HG03521 (cell line): Measurements from ENCODE around the gene CXCL14.

Experiments used
- ATAC-seq: cut with Tn5 transposase; IDR thresholded peaks from one replicate; pipeline ENCODE4 v1.9.1; 2021; ENCODE audit warnings: mild to moderate bottlenecking, moderate library complexity; ENCODE audit not compliant: unreplicated experiment

The CXCL14 gene

DNA sequence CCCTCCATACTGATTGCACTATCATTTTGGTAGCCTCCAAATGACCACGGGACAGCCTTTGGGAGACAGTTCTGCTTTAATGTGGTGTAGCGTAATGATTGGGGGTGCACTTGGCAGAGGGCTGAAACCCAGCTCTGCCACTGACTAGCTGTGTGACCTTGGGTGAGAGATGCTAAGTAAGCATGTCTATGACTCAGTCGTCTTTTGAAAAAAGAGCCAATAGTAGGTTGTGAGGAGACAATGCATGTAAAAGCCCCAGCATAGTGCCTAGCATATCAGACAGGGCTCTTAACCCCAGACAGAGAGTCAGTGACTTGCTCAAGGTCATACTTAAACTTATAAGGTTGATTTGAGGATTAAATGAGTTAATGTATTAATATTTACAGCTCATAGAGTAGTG is 18.0 kb upstream of the CXCL14 start:
- ATAC-seq = no peak

DNA sequence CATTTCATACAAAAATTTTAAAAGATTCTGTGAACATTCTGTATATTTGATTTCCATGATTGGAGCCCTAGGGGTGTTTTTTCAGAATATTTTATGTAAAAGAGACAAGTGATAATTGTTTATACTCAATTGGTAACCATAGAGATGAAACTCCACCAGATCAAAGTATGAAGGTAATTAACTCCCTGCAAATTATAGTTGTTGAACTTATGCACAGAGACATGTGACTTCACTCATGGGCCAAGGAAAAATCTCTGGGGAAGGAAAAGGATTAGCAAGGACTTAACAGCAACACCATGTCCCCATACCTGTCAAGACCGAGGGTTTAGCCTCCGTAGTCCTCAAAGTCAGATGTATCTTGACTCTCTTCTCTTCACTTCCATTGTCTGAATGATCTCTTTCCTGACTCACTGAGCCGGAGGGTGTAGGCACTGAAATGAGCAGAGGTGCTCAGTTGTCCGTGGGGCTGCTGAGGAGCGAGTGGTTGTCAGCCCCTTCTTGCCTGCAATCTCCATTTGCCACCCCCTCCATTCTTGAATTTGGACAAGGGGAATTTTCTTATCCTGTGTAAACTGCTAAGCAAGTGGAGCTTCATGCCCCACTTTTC is 17.5 kb upstream of the CXCL14 start:
- no peak for ATAC-seq

DNA sequence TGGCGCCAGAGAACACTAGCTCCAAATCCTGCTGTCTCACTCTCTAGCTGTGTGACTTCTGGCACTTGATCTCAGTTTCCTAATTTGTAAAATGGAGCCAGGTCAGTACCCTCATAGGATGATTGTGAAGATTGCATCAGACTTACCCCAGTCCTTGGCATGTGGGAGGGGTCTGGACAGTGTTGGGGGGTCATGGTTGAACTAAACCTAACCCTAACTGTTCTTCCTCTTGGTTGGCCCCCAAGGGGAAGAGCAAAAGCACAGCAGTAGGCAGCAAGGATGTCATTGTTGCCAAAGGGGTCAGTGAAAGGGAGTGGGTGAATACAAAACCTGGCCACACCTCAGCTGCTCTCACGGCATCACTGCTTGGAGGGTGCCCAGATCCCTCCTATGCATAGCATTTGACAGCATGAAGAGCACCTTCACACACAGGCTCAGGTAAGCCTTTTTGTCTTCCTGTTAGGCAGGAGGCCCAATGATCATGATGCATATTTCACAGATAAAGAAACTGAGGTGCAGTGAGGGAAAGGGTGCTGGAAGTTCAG is 15.7 kb upstream of the CXCL14 start:
- no peak for ATAC-seq

DNA sequence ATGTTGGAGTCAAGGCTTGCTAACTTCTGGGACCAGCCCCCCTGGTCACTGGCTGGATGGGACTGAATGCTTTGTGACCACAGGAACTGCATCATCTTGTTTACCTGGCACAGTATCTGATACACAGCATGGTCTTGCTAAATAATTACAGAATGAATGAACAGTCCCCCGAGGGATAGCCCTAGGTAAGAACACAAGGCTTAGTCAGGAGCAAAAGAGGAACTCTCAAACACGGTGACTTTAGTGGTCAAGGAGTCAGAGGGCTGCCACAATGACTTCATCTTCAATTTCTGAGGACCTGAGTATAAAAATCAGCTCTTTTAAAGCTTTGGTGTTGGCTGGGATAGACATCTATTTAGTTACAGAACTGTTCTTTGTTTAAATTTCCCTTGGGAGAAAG is 15.1 kb upstream of the CXCL14 start:
- ATAC-seq = no peak

DNA sequence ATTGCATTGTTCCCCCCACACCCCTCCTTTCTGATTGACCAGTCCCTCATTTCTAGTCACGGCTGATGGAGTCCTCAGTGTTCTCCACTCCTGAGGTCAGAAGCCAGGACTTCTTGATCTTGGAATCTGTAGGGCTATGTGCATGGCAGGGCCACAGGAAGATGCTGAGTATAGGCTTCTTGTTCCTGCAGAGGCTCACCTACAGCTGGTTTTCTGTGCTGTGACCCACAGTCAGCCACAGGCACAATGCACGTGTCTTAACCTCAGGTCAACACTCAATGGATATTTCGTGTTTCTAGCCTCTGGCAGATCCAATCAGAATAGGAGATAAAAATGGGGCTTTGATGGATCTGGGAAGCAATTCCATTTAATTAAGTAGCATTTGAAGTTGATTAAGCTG is 14.3 kb upstream of the CXCL14 start:
- no peak for ATAC-seq

DNA sequence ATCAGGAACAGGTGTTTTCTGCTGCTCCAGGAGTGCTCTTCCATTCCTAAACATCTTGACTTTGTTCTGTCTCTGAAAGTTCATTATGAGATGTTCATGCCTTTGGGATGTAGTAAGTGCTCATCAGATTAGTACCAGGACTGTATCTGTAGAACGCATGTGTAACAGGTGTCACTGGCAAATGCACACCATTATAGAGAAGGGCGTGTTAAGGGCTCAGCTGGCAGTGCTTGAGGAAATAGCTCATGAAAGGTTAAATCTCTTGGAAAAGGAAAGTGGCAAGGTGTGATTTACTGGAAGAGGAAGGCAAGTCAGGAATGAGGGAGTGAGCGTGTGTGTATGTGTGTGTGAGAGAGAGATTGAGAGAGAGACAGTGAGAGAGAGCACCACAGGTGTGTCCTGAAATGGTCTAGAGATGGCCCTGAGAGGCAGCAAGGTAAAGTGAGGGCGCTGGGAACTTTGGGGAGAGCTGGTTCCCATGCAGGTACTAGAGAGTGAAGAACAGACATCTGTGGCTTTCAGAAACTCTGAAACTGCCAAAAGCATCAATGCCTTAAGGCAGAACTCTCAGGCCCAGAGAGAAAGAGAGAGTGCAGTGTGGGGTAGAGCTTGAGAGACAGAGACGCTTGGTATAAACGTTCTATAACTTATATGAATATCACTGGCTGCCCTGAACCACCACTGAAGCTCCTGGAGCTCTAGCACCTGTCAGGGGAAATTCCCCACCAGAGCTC is 13.7 kb upstream of the CXCL14 start:
- ATAC-seq = no peak

DNA sequence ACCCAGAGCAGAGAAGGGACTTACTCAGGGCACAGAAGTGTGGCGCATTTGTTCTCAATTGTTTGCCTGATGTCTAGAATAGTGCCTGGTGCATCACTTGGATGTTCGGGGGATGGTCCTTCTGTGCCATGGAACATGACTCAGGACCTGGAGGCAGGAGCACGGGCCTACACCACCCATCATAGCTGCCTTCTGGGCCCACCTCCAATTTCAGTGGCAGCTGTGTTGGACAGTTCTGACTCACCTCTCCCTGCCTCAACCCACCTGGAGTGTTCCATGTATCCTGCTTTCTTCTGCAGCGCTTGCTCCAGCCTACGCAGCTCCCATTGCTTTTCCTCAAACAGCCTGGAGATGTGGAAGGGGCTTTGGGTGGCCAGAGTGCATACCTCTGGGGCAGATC is 12.5 kb upstream of the CXCL14 start:
- no peak for ATAC-seq

DNA sequence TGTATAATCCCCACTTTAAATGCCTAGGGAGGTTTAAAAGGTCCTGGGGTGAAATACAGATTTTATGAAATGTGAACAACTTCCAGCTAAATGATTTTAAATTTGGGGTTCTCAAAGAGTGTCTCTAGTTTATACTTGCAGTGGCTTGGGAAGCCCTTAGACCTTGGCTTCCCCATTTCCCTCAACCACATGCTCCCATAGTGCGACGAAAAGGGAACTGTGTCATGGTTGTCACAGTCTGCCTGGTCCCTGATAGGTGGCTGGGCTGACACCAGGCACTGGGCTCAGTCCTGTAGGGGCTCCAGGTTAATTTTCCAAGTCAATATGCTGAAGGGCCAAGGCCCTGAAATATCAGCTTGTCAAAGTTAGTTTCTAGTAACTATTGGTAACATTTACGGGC is 10.4 kb upstream of the CXCL14 start:
- no peak for ATAC-seq

DNA sequence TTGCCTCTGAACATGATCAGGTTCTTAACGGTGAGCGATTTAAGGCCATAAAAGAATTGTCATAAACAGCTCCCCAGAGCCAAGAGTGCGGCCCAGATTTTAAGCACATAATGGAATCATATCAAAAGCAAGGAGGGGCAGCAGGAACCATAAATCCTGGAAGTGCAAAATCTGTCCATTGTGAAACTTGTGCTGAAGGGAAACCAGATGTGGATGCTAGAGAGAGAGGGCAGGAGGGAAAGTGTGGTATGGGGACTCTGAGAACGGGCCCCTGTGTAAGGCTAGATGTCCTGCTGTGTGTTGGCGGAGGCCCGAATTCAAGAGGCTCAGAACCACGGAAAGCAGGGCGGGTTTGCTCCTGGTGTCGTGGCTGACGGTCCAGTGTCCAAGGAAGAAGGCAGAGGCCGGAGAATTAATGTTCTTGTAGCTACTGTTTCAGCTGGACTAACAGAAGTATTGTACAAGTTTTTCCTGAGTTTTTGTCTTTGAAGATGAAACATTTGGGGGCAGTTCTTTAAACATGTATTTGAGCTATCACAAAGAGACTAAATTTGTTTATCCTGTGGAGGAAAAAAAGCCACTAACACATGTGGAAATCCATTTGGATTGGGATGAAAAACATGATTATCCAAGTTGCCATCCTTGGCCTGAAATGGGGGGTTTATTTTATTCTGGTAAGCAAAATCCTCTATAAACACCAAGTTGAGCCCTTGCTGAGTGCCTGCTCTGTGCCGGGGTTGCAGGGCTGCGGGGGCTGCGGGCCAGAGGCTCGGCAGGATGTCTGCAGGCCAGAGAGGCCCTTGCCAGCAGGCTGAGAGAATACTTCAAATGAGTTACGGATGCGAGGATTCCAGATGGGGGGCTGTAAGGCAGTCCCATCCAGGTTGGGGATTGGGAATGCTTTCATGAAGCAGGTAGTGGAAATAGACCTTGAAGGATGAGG is 9.2 kb upstream of the CXCL14 start:
- ATAC-seq = no peak

DNA sequence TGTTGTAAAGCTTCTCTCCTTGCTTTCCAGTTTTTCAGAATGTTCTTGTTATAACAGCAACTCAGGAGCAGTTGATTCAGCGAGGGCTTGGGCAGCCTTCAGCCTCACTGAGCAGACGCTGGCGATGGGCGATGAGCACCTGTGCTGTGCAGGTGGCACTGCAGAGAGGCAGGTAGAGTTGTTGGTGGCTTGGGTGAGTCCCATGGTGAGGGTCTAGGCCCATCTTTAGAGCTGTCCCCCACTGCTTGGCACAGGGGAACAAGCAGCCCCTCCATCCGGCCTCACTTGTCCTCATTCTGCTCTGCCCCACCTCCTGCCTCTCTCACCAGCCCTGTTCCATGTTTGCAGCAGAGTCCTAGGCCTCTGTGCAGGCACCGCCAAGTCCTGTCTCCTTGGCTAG is 6.1 kb upstream of the CXCL14 start:
- ATAC-seq = no peak

DNA sequence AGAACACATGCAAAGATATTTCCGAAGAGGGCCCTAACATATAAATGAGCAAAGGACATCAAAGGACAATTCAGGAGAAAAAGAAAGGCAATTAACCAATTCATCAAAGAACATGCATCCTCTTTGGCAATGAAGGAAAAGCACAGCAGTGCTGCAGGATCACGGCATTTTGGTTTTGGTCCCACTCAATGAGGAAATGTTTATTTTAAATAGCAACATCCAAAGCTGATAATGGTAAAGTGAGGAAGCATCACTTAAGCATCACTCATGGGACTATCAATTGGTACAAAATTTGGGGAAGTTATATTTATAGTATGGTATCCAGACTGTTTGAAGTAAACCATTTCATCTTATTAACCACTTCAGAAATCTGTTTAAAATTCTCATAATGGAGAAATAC is 5.5 kb upstream of the CXCL14 start:
- ATAC-seq = no peak

DNA sequence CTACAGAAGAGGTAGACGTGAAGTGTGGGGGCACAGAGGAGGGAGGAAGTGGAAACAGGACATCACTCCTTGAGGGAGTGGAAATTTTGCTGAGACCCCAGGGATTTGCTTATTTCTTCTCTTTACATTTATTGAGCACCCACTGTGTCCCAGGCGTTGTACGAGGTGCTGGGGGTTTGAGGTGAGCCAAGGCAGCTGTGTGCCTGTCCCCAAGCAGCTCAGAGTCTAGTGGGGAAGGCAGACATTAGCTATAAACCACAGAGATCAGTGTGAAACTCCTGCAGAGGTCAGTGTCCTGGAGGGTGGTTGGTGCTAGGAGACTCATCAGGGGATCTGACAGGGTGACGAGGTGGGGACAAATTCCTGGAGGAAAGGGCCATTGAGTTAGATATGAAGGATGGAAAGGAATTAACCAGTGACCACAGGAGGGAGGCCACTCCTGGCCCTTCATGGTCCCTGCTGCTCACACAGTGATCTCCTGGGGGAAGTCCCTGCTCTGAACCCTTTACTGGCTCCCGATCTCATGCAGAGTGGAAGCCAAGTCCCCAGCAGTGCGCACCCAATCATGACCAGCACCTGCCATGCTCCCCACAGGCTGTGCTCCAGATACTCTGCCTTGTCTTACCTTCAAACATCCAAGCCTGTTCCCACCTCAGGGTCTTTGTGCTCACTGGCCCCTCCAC is 3.4 kb upstream of the CXCL14 start:
- ATAC-seq = no peak

DNA sequence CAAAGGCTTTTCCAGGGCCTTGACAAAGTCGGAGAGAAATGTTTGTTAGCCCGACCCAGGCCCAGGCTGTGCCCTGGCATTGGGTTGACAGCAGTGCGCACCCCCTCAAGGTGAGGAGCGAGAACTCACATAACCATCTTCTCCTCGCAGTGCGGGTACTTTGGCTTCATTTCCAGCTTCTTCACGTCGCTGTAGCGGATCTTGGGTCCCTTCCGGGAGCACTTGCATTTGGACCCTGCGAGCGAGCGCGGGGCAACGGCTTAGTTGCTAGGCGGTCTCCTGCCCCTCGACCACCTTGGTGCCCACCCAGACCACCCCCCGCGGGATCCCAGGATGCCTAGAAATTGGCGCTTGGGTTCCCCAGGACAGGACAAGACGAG is 496 bp downstream of the CXCL14 start:
- ATAC-seq = no peak

DNA sequence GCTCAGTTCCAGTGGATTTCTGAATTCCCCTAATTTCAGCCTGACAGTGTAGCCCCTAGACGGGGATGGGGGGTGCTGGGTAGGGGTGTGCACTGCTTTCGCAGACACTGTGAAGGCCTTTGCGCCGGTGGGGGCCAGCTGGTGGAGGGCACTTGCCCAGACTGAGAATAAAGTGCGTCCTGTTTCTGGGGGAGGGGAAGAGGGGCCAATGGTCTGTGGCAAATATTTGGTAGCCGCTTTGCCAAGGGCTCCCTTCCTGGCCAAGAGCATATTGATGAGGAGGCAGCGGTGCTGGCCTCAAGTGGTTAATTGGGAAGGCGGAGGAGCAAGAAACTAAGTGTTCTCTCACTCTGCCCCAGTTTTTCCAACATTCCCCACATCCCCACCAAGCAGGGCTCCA is 1.4 kb downstream of the CXCL14 start:
- no peak for ATAC-seq

DNA sequence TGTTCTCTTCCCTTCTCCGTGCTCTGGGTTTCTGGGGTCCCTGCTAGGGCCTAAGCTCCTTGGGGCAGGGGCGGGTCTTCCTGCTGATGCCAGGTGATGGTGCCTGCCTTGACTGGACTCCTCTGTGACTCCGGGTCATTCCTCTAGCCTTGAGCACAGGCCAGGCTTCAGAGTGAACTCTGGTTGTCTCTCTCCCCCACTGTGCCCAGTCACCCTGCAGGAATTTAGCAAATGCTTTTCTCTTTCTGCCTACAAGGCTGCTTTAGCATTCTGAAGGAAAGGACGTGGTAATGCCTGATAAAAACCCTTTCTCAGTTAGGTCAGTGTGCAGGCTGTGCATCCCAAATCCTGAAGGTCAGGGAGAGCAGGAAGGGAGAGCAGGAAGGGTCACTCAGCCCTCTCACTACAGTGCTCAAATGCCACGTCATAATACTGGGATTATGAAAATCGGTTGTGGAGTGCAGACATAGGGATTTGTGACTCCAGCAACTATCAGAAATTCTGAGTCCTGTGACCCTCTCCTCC is 2.7 kb downstream of the CXCL14 start:
- no peak for ATAC-seq

DNA sequence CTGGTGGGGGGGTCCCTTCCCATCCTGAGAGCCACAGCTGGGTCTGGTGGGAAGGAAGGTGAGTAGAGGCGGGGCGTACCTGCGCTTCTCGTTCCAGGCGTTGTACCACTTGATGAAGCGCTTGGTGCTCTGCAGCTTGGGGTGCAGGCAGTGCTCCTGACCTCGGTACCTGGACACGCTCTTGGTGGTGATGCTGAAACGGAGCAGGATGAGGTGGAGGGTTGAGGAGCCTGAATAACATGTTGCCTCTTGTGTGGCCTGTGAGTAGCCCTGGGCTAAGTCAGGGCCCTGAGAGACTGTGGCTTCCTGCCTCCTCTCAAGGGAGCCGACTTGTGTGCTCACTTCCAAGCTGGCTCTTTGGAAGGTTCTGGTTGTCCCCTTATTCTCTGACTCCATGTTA is 4.3 kb downstream of the CXCL14 start:
- ATAC-seq = no peak

DNA sequence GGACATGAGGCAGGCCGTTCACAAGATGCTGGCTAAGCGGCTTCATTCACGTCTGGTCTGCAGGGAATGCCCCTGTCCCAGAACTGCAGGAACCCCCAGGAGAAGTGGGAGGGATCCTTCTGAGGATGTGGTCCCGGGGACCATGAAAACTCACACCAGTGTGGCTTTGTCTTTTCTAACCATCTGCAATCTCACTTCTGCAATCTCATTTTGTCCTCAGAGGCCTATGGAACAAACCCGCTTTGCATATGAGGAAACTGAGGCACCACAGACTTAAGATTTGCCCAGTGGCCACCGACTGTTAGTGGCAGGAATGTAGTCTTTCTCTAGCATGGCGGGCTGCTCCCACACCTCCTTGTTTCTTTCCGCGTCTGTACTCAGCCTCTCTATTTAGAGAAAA is 6.9 kb downstream of the CXCL14 start:
- ATAC-seq = no peak

DNA sequence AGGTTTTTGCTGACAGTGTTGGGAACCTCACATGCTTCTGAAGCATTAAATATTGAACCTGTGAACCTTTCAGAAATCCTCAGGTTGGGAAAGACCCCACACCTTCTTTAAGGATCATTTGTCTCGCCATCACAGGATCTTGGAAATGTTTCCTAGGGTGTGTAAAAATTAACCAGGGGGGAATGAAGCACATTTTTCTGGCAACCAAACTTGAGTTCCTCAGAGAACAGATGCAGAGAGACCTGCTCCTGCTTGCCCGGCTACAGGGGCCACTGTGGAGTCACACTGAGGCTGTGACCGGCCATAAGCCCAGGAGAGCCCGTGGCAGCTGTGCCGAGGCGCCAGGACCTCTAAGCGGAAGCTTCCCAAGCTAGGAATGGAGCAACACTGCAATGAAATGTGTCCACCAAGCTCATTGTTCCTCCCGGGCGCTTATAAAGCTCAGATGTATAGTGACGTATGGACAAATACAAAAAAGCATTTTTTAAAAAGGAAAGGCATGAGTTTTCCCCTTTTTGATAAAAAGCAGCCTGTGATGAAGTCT is 7.7 kb downstream of the CXCL14 start:
- ATAC-seq = no peak

DNA sequence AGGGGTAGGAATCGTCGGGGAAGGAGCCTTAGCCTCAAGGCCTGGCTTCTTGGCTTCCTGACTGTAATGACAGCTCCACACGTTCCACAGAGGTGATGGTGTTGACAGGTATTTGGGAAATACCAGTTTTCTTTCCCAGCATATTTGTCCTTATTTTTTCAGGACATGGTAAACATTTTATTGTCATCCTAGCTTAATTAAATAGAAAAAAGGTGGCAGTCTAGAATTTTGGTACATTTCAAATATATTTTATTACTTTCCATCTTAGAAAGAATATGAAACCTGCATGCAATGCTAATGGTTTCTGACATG is 8.4 kb downstream of the CXCL14 start:
- ATAC-seq = no peak

DNA sequence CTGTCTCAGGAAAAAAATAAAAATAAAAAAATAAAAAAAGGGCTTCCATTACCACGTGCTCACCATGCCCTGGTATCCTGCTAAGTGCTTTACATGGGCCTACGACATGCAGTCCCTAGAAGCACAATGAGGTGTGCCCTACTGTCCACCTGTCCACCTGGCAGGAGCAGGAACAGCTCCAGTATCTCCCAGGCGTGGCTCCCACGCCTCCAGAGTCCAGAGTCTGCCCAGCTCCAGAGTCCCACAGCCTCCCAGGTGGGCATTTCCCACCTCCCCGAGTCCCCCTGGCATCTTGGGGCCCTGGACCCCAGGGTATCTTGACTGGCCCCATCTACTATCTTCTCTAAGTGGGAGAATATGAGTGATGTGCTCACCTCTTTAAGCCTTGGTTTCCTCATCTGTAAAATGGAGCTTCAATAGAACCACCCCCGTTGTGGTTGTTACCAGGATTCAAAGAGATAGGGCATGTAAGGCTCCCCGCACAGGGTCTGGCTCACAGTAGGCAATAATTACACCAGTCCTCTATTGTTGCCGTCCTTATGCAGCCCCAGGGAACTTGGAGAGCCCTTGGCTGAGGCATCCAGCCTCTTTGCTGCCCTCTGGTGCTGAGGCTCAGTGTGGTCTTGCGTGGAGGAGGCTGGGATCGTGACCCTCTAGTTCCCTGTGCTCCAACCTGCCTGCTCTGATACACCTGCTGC is 8.9 kb downstream of the CXCL14 start:
- ATAC-seq = no peak
